A673 (cell line): ENCODE data around the gene ERC1. TPM values are rescaled to one million over a fixed set of nuclear protein-coding genes. Genes with fewer than 3 reads are reported as not detected.
A peak's percentile ranks its signal among the peaks of the same experiment; 100 is the strongest.

Experiments
- BruUV-seq: library from RNA; stranded (reverse); fragments of 400-500 nt; replicated peaks from 2 replicates; lab custom pipeline; 2021; lab: Mats Ljungman, UMichigan
- CTCF ChIA-PET: fragments of 300-600 bp; sonication (Branson Sonifier 250); formaldehyde crosslinking; loops from one replicate; lab custom pipeline; 2022; ENCODE audit warnings: antibody characterized with exemption; lab: Charles Lee
- POLR2A ChIA-PET: fragments of 300-600 bp; sonication (Branson Sonifier 250); formaldehyde crosslinking; loops from one replicate; lab custom pipeline; 2022; ENCODE audit warnings: antibody characterized with exemption; ENCODE audit not compliant: low non-redundant PET; lab: Charles Lee
- DNase-seq: peaks from one replicate; pipeline ENCODE4 v3.0.0-alpha.2; 2015; ENCODE audit warnings: low spot score
- H3K27ac ChIP-seq: fragments of 200-600 bp; sonication (generic); 2 replicates; pipeline ENCODE4 v1.5.1; 2016; ENCODE audit warnings: mixed run types, low read depth, mild to moderate bottlenecking, mixed read lengths, antibody characterized with exemption, low read length; ENCODE audit not compliant: poor library complexity, severe bottlenecking
- H3K27me3 ChIP-seq: fragments of 200-600 bp; sonication (generic); replicated peaks from 2 replicates; pipeline ENCODE4 v1.6.1; 2017; ENCODE audit warnings: mixed run types, low read depth, mild to moderate bottlenecking, mixed read lengths, antibody characterized with exemption, low read length; ENCODE audit not compliant: insufficient read depth, poor library complexity
- H3K36me3 ChIP-seq: fragments of 200-600 bp; sonication (generic); 2 replicates; pipeline ENCODE4 v1.6.1; 2016; ENCODE audit warnings: mixed run types, mild to moderate bottlenecking, mixed read lengths, antibody characterized with exemption, low read length; ENCODE audit not compliant: insufficient read depth, poor library complexity, severe bottlenecking
- H3K4me1 ChIP-seq: fragments of 200-600 bp; sonication (generic); 2 replicates; pipeline ENCODE4 v1.6.1; 2017; ENCODE audit warnings: mixed run types, mild to moderate bottlenecking, mixed read lengths, antibody characterized with exemption, low read length; ENCODE audit not compliant: insufficient read depth, poor library complexity, severe bottlenecking
- H3K4me3 ChIP-seq: fragments of 200-600 bp; sonication (generic); 2 replicates; pipeline ENCODE4 v1.5.1; 2016; ENCODE audit warnings: low read depth, mixed run types, mild to moderate bottlenecking, mixed read lengths, low read length; ENCODE audit not compliant: poor library complexity, severe bottlenecking
- H3K9me3 ChIP-seq: fragments of 200-600 bp; sonication (generic); 2 replicates; pipeline ENCODE4 v1.6.1; 2016; ENCODE audit warnings: mixed run types, low read depth, mild to moderate bottlenecking, mixed read lengths, antibody characterized with exemption, low read length; ENCODE audit not compliant: poor library complexity, severe bottlenecking
- CTCF ChIP-seq: fragments of 300-800, 200-600 bp; sonication (generic); conservative IDR thresholded peaks from 2 replicates; pipeline ENCODE4 v1.5.1; 2017; ENCODE audit warnings: low read depth, mild to moderate bottlenecking, antibody characterized with exemption, low read length, moderate library complexity, mixed read lengths
- EZH2 ChIP-seq: fragments of 200-600 bp; sonication (generic); IDR thresholded peaks from 2 replicates; pipeline ENCODE4 v1.6.1; 2017; ENCODE audit warnings: borderline replicate concordance, low read depth, mild to moderate bottlenecking, mixed read lengths, antibody characterized with exemption, low read length; ENCODE audit not compliant: poor library complexity, severe bottlenecking
- intact Hi-C: fragments of 100-400 bp; cut with micrococcal nuclease; formaldehyde crosslinking; loops from one replicate; pipeline ENCODE4 v1.10.0; 2022; ENCODE audit not compliant: unreplicated experiment
- total RNA-seq: library from RNA; stranded (reverse); gene quantifications from 2 replicates; pipeline ENCODE4 v1.2.3, GENCODE V29; 2021

ERC1 gene
- total RNA-seq, 1 experiment from 2014 or later: 60.7 TPM

- TF ChIP-seq EZH2: peak; percentile 89
- TF ChIP-seq CTCF: no peak
- Histone ChIP-seq H3K27ac (no peak overlapping the region), H3K4me3 (peak overlapping the region; percentile 50), H3K36me3 (no peaks in the 10 kb centered on the region), H3K9me3 (no peaks in the 10 kb centered on the region), H3K4me1 (peaks cover 10% of the 10 kb centered on the region), H3K27me3 (peaks cover 34% of the 10 kb centered on the region)
- no peak for DNase-seq
- POLR2A ChIA-PET: no interaction called here
- intact Hi-C loops: no loop called here
- CTCF ChIA-PET: no interaction called here
- BruUV-seq: no TSS peak
Measured at GRCh38 chr12:1531153-1531653, 540.2 kb downstream of the ERC1 start.

DNA sequence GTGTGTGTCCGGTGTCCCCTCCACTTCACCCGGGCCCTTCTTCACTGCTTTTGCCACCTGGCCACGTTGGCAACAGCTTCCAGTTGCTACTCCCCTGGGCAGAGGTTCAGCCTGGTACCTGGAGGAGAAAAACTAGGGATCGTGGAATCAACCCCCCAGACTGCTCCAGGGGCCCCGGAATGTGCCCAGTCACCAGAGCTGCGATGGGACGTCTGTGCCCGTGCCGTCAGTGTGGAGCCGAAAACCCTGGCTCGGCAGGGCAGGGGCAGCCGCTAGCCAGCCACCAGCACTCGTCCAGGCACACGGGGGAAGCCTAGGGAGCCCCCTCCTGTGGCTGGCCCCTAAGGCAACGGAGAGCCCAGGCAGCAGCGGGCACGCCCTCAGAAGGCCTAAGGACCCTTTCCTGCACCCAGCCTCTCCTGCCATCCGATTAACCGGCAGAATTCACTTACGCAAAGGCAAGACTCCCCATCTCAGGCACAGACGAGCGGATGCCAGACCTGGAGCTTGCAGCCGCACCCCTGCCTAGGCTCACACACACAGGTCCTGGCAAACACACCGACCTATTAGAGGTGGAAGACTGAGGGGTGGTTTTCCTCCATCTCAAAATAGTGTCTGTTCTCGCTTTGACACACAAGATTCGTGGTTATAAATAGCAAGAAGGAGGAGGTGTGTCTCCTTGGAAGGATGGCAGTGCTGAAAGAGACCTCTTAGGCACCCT lies 540.8 kb downstream of the ERC1 start:
- Histone ChIP-seq H3K4me3 (peak overlapping the region; percentile 50), H3K4me1 (peaks cover 10% of the 10 kb centered on the region), H3K9me3 (no peaks in the 10 kb centered on the region), H3K27ac (no peak overlapping the region), H3K36me3 (no peaks in the 10 kb centered on the region), H3K27me3 (peaks cover 34% of the 10 kb centered on the region)
- no peak for TF ChIP-seq CTCF
- no peak for TF ChIP-seq EZH2
- BruUV-seq: no TSS peak
- ChIA-PET POLR2A (no interaction called here), CTCF (no interaction called here)
- DNase-seq: no peak
- intact Hi-C loops: no loop called here

DNA sequence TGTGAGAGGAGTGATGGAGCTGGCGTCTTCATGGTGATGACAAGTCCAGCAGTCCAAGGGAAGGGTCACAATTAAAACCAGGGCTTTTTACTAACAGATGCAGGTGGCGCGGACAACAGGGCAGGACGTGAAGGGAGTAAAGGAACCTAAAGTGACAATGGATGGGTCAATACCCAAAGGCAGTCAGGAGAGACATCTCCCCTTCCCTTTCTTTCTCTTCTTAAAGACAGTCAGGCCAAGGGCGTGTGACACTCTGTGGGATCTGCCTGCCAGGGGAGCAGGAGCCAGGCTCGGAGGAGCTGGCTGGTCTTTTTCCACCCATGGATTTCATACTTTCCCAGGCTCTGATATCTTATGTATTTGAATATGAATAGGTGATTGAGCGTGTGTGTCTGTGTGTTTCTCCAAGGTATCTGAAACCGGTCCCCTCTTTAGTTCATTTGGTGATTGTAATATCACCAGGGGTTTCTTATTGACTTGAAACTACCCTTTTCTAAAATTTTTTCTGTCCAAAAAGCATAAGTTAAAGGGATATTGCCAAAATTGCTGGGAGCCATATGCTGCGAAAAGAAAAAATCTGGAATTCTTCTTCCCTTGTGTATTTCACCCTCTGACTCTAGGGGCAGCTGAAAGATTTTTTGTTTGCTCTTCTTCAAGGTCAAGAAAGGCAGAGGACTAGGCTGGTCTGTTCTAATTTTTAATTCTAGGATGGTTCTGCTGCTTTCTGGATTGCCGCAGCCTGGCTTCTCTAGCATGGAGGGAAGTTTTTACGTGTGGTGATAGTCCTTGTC lies 541.5 kb downstream of the ERC1 start:
- no peak for DNase-seq

More for the DNA sequence above, 541.5 kb downstream of the ERC1 start:
- no peaks in the 10 kb centered on the region for H3K36me3 ChIP-seq
- no peaks in the 10 kb centered on the region for H3K9me3 ChIP-seq
- no peak for TF ChIP-seq CTCF
- TF ChIP-seq EZH2: no peak
- CTCF ChIA-PET: interaction anchor here (0.6 to 2.1 kb wide), 4 partner anchors 15 to 415 kb away, joined by 3 to 7 read pairs (median 3); no protein-coding TSS in a partner anchor
- BruUV-seq: no TSS peak
- peaks cover 34% of the 10 kb centered on the region for H3K27me3 ChIP-seq
- H3K27ac ChIP-seq: no peak overlapping the region
- H3K4me1 ChIP-seq: peaks cover 10% of the 10 kb centered on the region
- H3K4me3 ChIP-seq: peak overlapping the region; percentile 0
- POLR2A ChIA-PET: no interaction called here
- intact Hi-C loops: no loop called here
